BLaER1 (cell line): ENCODE data around the gene TMC1.

Source experiments
- H3K27ac ChIP-seq: shearing (Covaris generic); formaldehyde crosslinking; 2 replicates; pipeline ENCODE4 v1.8.1; 2022
- H3K27me3 ChIP-seq: shearing (Covaris generic); formaldehyde crosslinking; 2 replicates; pipeline ENCODE4 v1.8.1; 2022
- H3K36me3 ChIP-seq: shearing (Covaris generic); formaldehyde crosslinking; 2 replicates; pipeline ENCODE4 v1.8.1; 2022
- H3K4me1 ChIP-seq: shearing (Covaris generic); formaldehyde crosslinking; 2 replicates; pipeline ENCODE4 v1.8.1; 2022
- H3K4me2 ChIP-seq: shearing (Covaris generic); formaldehyde crosslinking; 2 replicates; pipeline ENCODE4 v1.8.1; 2022
- H3K4me3 ChIP-seq: shearing (Covaris generic); formaldehyde crosslinking; 2 replicates; pipeline ENCODE4 v1.8.1; 2022
- H3K9ac ChIP-seq: shearing (Covaris generic); formaldehyde crosslinking; 2 replicates; pipeline ENCODE4 v1.8.1; 2022
- H3K9me3 ChIP-seq: shearing (Covaris generic); formaldehyde crosslinking; 2 replicates; pipeline ENCODE4 v1.8.1; 2022
- H4K20me1 ChIP-seq: shearing (Covaris generic); formaldehyde crosslinking; 2 replicates; pipeline ENCODE4 v1.8.1; 2022
- Cebpa-rat ChIP-seq: shearing (Covaris generic); IDR thresholded peaks from 2 replicates; pipeline ENCODE4 v1.8.1; 2022

Gene TMC1

DNA sequence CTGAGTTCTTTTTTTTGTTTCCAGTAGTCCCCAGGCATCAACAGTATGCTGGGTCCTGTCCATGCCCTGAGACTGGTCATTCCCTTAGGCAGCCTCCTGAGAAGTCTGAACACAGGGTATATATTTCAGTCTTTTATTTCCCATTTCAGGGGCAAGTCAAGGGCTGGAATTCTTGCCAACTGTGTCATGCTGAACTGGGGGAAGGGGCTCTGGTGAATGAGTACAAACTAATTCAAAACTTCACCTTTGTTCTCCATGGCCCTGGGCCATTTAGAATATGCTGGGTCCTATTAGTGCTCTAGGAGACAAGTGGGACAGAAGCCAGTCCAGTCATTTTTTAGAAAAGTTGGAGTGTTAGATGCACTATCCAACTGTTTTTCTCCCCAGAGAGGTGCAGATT, 170.3 kb downstream of the TMC1 start:
- Histone ChIP-seq H3K36me3 (no peaks in the 10 kb centered on the region), H3K4me3 (no peak overlapping the region), H4K20me1 (no peaks in the 10 kb centered on the region), H3K4me1 (no peaks in the 10 kb centered on the region), H3K9me3 (no peaks in the 10 kb centered on the region), H3K27ac (no peak overlapping the region), H3K9ac (no peak overlapping the region), H3K27me3 (no peaks in the 10 kb centered on the region), H3K4me2 (no peak overlapping the region)
- TF ChIP-seq Cebpa-rat = no peak

GRCh38 chr9:72695365-72695764, 174.0 kb downstream of the TMC1 start:
- Histone ChIP-seq H3K36me3 (no peaks in the 10 kb centered on the region), H4K20me1 (no peaks in the 10 kb centered on the region), H3K27me3 (no peaks in the 10 kb centered on the region), H3K4me3 (no peak overlapping the region), H3K9me3 (no peaks in the 10 kb centered on the region), H3K9ac (no peak overlapping the region), H3K4me1 (no peaks in the 10 kb centered on the region), H3K27ac (no peak overlapping the region), H3K4me2 (no peak overlapping the region)
- TF ChIP-seq Cebpa-rat = no peak

DNA sequence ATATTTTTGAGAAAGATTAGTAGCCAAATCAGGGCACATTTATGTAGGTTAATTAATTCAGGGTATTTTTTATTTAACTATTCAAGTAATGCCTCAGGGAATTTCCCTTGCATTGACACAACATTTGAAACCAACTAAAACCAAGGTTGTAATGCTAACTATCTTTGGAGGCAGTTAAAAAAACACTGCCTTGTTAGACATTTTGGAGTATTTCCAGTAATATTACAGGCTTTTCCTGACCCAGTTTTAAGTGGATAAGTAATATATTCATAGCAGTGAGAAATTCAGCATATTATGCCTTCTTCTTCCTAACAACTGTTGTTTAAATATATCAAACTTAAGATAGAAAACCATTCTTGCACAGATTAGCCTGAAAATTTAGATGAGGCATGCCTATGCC, 175.1 kb downstream of the TMC1 start:
- Histone ChIP-seq H3K9ac (no peak overlapping the region), H4K20me1 (no peaks in the 10 kb centered on the region)

DNA sequence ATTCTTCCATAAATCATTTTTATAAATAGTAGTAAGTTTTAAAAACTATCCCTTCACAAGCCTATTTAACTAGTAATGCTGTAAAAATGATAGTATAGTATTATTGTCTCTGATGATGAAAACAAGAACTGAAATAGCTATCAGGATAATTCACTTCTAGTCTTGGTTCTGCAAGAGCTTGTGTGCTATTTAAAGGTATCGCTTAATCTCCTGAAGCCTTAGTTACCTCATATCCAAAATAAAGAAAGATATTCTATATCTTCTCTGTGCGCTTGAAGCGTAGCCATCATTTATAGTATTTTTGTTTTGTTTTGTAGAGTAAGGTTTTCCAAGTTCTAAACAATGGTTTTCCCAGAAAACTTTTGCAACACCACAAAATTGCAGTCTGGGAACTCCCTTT, 180.1 kb downstream of the TMC1 start:
- Histone ChIP-seq H3K36me3 (no peaks in the 10 kb centered on the region), H3K9ac (no peak overlapping the region), H3K27ac (no peak overlapping the region), H3K4me2 (no peak overlapping the region), H3K27me3 (no peaks in the 10 kb centered on the region), H3K4me3 (no peak overlapping the region), H4K20me1 (no peaks in the 10 kb centered on the region), H3K9me3 (no peaks in the 10 kb centered on the region), H3K4me1 (no peaks in the 10 kb centered on the region)
- no peak for TF ChIP-seq Cebpa-rat

More for the DNA sequence above, 175.1 kb downstream of the TMC1 start:
- no peak for TF ChIP-seq Cebpa-rat
- Histone ChIP-seq H3K27me3 (no peaks in the 10 kb centered on the region), H3K4me2 (no peak overlapping the region), H3K4me1 (no peaks in the 10 kb centered on the region), H3K27ac (no peak overlapping the region), H3K4me3 (no peak overlapping the region), H3K9me3 (no peaks in the 10 kb centered on the region), H3K36me3 (no peaks in the 10 kb centered on the region)

DNA sequence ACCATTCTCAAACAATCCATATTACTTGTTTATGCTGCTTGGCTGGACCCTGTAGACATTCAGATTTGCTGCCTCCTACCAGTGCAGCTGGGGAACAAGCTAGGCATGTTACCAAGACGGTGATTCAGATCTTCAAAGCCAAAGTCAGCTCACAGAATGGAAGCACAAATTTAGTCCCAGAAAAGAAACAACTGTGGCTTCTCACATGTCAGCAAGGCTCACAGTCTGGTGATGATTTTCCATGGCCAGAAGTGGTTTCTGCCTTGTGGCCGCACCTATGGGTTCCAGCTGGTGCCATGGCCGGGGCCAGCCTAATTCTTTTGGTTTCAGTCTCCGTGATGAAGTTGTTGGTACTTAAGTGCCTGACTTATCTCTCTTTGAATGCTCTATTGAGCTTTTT, 182.2 kb downstream of the TMC1 start:
- no peaks in the 10 kb centered on the region for H3K36me3 ChIP-seq
- H4K20me1 ChIP-seq = no peaks in the 10 kb centered on the region
- H3K9ac ChIP-seq = no peak overlapping the region
- no peaks in the 10 kb centered on the region for H3K4me1 ChIP-seq
- no peaks in the 10 kb centered on the region for H3K27me3 ChIP-seq
- no peak overlapping the region for H3K4me3 ChIP-seq
- no peak overlapping the region for H3K4me2 ChIP-seq
- no peaks in the 10 kb centered on the region for H3K9me3 ChIP-seq
- H3K27ac ChIP-seq = no peak overlapping the region
- no peak for TF ChIP-seq Cebpa-rat

GRCh38 chr9:72704688-72705375, 183.4 kb downstream of the TMC1 start:
- TF ChIP-seq Cebpa-rat = no peak
- no peak overlapping the region for H3K27ac ChIP-seq
- H3K9me3 ChIP-seq = no peaks in the 10 kb centered on the region
- H3K36me3 ChIP-seq = no peaks in the 10 kb centered on the region
- H3K4me3 ChIP-seq = no peak overlapping the region
- H4K20me1 ChIP-seq = no peaks in the 10 kb centered on the region
- no peaks in the 10 kb centered on the region for H3K27me3 ChIP-seq
- H3K9ac ChIP-seq = no peak overlapping the region
- H3K4me2 ChIP-seq = no peak overlapping the region
- H3K4me1 ChIP-seq = no peaks in the 10 kb centered on the region

- no peaks in the 10 kb centered on the region for H4K20me1 ChIP-seq
- no peak overlapping the region for H3K4me3 ChIP-seq
- TF ChIP-seq Cebpa-rat = no peak
- no peak overlapping the region for H3K9ac ChIP-seq
- H3K36me3 ChIP-seq = no peaks in the 10 kb centered on the region
- no peak overlapping the region for H3K4me2 ChIP-seq
- H3K9me3 ChIP-seq = no peaks in the 10 kb centered on the region
- H3K27ac ChIP-seq = no peak overlapping the region
- no peaks in the 10 kb centered on the region for H3K27me3 ChIP-seq
- H3K4me1 ChIP-seq = no peaks in the 10 kb centered on the region
Measured at GRCh38 chr9:72718503-72718902, 197.1 kb downstream of the TMC1 start.

- Histone ChIP-seq H3K27me3 (no peaks in the 10 kb centered on the region), H4K20me1 (no peaks in the 10 kb centered on the region), H3K4me3 (no peak overlapping the region), H3K36me3 (no peaks in the 10 kb centered on the region), H3K9ac (no peak overlapping the region), H3K27ac (no peak overlapping the region), H3K4me2 (no peak overlapping the region), H3K9me3 (no peaks in the 10 kb centered on the region), H3K4me1 (no peaks in the 10 kb centered on the region)
- TF ChIP-seq Cebpa-rat = no peak
Measured at GRCh38 chr9:72721067-72721466, 199.7 kb downstream of the TMC1 start.

DNA sequence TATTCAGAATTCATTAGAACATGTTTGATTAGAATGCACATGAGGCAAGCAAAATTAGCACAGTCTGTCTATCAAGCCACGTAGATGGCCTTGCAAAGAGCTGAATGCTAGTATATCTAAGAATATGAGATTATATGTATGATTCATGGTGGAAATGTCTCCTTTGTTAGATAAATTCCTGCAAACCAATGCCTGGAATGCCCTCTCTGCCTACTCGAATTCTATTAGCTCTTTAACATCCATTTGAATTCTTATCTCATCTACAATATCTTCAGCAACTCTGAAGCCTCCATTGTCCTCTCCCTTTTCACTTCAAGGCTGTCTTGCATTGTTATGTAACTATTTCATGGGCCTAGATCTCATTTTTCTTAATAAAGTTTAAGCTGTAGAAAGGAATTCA, 205.5 kb downstream of the TMC1 start:
- no peaks in the 10 kb centered on the region for H3K36me3 ChIP-seq
- H3K9ac ChIP-seq = no peak overlapping the region
- H3K4me3 ChIP-seq = no peak overlapping the region
- H3K27me3 ChIP-seq = no peaks in the 10 kb centered on the region
- H3K27ac ChIP-seq = no peak overlapping the region
- no peaks in the 10 kb centered on the region for H4K20me1 ChIP-seq
- TF ChIP-seq Cebpa-rat = no peak
- no peaks in the 10 kb centered on the region for H3K4me1 ChIP-seq
- H3K4me2 ChIP-seq = no peak overlapping the region
- H3K9me3 ChIP-seq = no peaks in the 10 kb centered on the region

DNA sequence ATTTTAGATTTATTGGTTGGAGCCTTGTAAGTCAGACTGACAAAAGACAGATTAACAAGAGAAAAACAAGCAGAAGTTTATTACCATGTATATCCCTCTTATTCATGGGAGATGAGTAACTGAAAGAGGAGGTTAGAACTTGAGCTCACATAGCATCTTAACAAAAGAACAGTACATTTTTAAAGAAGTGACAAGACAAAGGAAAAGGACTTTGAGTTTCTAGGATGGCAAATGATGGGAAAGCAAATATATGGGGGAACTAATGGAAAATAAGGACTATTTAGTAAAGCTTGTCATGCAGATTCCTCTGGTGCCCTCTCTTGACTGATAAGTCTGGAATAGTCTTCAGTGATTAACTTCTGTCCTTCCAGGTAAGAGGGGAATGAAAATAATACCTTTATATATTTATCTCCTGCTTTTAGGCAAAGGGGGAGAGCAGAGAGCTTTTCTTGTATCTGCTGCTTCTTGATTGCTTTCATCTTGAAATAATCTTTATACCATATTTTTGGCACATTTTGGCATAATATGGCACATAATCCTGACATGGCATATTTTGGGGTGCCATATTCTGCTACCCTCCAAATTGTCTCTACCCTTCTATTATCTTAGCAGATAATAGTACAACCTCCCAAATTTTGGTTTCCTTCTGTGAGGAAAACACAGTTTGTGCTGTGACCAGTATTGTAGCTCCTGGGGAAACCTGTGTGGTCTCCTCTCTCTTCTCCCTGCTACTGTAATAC, 206.8 kb downstream of the TMC1 start:
- H4K20me1 ChIP-seq = no peaks in the 10 kb centered on the region
- no peak overlapping the region for H3K9ac ChIP-seq
- H3K27ac ChIP-seq = no peak overlapping the region
- H3K36me3 ChIP-seq = no peaks in the 10 kb centered on the region
- no peak overlapping the region for H3K4me2 ChIP-seq
- no peak for TF ChIP-seq Cebpa-rat
- no peaks in the 10 kb centered on the region for H3K27me3 ChIP-seq
- H3K4me3 ChIP-seq = no peak overlapping the region
- no peaks in the 10 kb centered on the region for H3K4me1 ChIP-seq
- H3K9me3 ChIP-seq = no peaks in the 10 kb centered on the region
